ENCODE results near the gene SLC44A5. TPM values are rescaled to one million over a fixed set of nuclear protein-coding genes. Genes with fewer than 3 reads are reported as not detected.

SLC44A5 gene
- total and polyA plus RNA-seq, 2 experiments from 2014 or later: 3.3 to 11.7 TPM

GRCh38 chr1:75400716-75401115 lies 210.2 kb downstream of the SLC44A5 start:
- Histone ChIP-seq H3K4me3 (no peak overlapping the region), H3K36me3 (ENCODE audit: insufficient read depth) (no peaks in the 10 kb centered on the region), H4K20me1 (replicated peaks; ENCODE audit: insufficient read depth) (no peaks in the 10 kb centered on the region), H3K27ac (ENCODE audit: low read depth) (no peak overlapping the region), H3K4me1 (ENCODE audit: insufficient read depth) (no peaks in the 10 kb centered on the region), H2AFZ (no peak overlapping the region), H3K27me3 (ENCODE audit: insufficient read depth) (no peaks in the 10 kb centered on the region), H3K9me2 (ENCODE audit: insufficient read depth) (no peaks in the 10 kb centered on the region), H3K79me2 (replicated peaks; ENCODE audit: insufficient read depth) (no peaks in the 10 kb centered on the region), H3K4me2 (no peak overlapping the region), H3F3A (replicated peaks; ENCODE audit: low read depth) (no peaks in the 10 kb centered on the region)
- Mint-ChIP-seq H3K27ac (no peak overlapping the region), H3K27me3 (ENCODE audit: insufficient read depth, low read depth, poor library complexity) (no peaks in the 10 kb centered on the region), H3K36me3 (ENCODE audit: low read depth) (no peaks in the 10 kb centered on the region; the same call in 2 of the 3 replicates), H3K4me1 (no peaks in the 10 kb centered on the region), H3K9me3 (peaks cover 16% of the 10 kb centered on the region; the same call in 2 of the 3 replicates), H3K4me3 (no peak overlapping the region)
- ATAC-seq (no peak), DNase-seq (ENCODE audit: low spot score) (no peak)
- TF ChIP-seq ZNF331 (CRISPR knock-in tag; IDR thresholded peaks at IDR 0.05; ENCODE audit: low read depth) (no peak), CREB1 (CRISPR knock-in tag; IDR thresholded peaks at IDR 0.05; ENCODE audit: low read depth) (no peak), EZH2phosphoT487 (IDR thresholded peaks at IDR 0.05; ENCODE audit: unreplicated experiment) (no peak)

- H3K4me3 ChIP-seq: no peak overlapping the region
- H3K9me2 ChIP-seq (ENCODE audit: insufficient read depth): no peaks in the 10 kb centered on the region
- H3K27ac ChIP-seq (ENCODE audit: low read depth): no peak overlapping the region
- DNase-seq (ENCODE audit: low spot score): no peak
- no peaks in the 10 kb centered on the region for H3K4me1 ChIP-seq (ENCODE audit: insufficient read depth)
- no peak for ATAC-seq
- H2AFZ ChIP-seq: no peak overlapping the region
- no peaks in the 10 kb centered on the region; the same call in 1 of the 2 replicates for H3K36me3 ChIP-seq (ENCODE audit: insufficient read depth)
- Mint-ChIP-seq H3K4me3 (no peak overlapping the region), H3K36me3 (ENCODE audit: low read depth) (no peaks in the 10 kb centered on the region; the same call in 2 of the 3 replicates), H3K27ac (no peak overlapping the region; the same call in 1 of the 2 replicates), H3K4me1 (no peaks in the 10 kb centered on the region), H3K27me3 (ENCODE audit: insufficient read depth, low read depth, poor library complexity) (no peaks in the 10 kb centered on the region), H3K9me3 (peaks cover 4% of the 10 kb centered on the region)
- no peaks in the 10 kb centered on the region for H4K20me1 ChIP-seq (replicated peaks; ENCODE audit: insufficient read depth)
- H3K27me3 ChIP-seq (ENCODE audit: insufficient read depth): no peaks in the 10 kb centered on the region
- H3K79me2 ChIP-seq (replicated peaks; ENCODE audit: insufficient read depth): no peaks in the 10 kb centered on the region
- H3F3A ChIP-seq (replicated peaks; ENCODE audit: low read depth): no peaks in the 10 kb centered on the region
- H3K4me2 ChIP-seq: no peak overlapping the region
- no peak for TF ChIP-seq ZNF462 (CRISPR knock-in tag; IDR thresholded peaks at IDR 0.05)
- TF ChIP-seq REST (IDR thresholded peaks at IDR 0.05; ENCODE audit: unreplicated experiment): no peak
- no peak for TF ChIP-seq EZH2 (IDR thresholded peaks at IDR 0.05; ENCODE audit: low read depth, unreplicated experiment)
- no peak for TF ChIP-seq ZNF331 (CRISPR knock-in tag; IDR thresholded peaks at IDR 0.05; ENCODE audit: low read depth)
- TF ChIP-seq EZH2phosphoT487 (IDR thresholded peaks at IDR 0.05; ENCODE audit: unreplicated experiment): no peak
- no peak for TF ChIP-seq NANOG (IDR thresholded peaks at IDR 0.05; ENCODE audit: borderline replicate concordance)
- no peak for TF ChIP-seq ETS1 (IDR thresholded peaks at IDR 0.05)
- no peak for TF ChIP-seq CREB1 (CRISPR knock-in tag; IDR thresholded peaks at IDR 0.05; ENCODE audit: low read depth)
Measured at GRCh38 chr1:75396745-75397144, 214.2 kb downstream of the SLC44A5 start.
